HFFc6 (cell line): ENCODE results near the gene UCKL1. TPM values are rescaled to one million over a fixed set of nuclear protein-coding genes. Genes with fewer than 3 reads are reported as not detected.
"Not testable (repeated sequence)": the region's sequence is repeated elsewhere in the genome, so short reads cannot be mapped to it uniquely, and the experiment has no call there.

ENCODE experiments used
- DNase-seq: peaks from one replicate; pipeline ENCODE4 v3.0.0-alpha.2; 2018
- H3K27ac Mint-ChIP-seq: 2 replicates; pipeline ENCODE4 v1.8.0; 2020; ENCODE audit warnings: mild to moderate bottlenecking, mixed read lengths
- H3K27me3 Mint-ChIP-seq: 2 replicates; pipeline ENCODE4 v1.8.0; 2021; ENCODE audit warnings: mild to moderate bottlenecking, moderate library complexity, mixed read lengths; ENCODE audit not compliant: insufficient read depth
- H3K36me3 Mint-ChIP-seq: 2 replicates; pipeline ENCODE4 v1.8.0; 2021; ENCODE audit warnings: low read depth, mixed read lengths
- H3K4me1 Mint-ChIP-seq: 2 replicates; pipeline ENCODE4 v1.8.0; 2020; ENCODE audit warnings: low read depth, mixed read lengths
- H3K4me3 Mint-ChIP-seq: 2 replicates; pipeline ENCODE4 v1.8.0; 2020; ENCODE audit warnings: mild to moderate bottlenecking, moderate library complexity, mixed read lengths
- H3K9me3 Mint-ChIP-seq: 2 replicates; pipeline ENCODE4 v1.8.0; 2020; ENCODE audit warnings: mild to moderate bottlenecking, mixed read lengths
- CTCF ChIP-seq: fragments of 200-600 bp; sonication (generic); IDR thresholded peaks from 2 replicates; pipeline ENCODE4 v1.5.0; 2021; ENCODE audit warnings: antibody characterized with exemption, mild to moderate bottlenecking
- total RNA-seq, 6 experiments: library from RNA; stranded (reverse); fragmentation: NEBNext Ultra II Directional; extraction: Animal tissue kit (Norgen Biotek cat#: 25700); gene quantifications; 2 replicates in 1 of 6; 3 replicates in 5 of 6; pipeline ENCODE4 v1.2.3, GENCODE V29; 2021

The UCKL1 gene
- total RNA-seq, 6 experiments from 2014 or later, result 17.2 to 21.7 (median 19.4) TPM

- DNase-seq, result no peak
- Mint-ChIP-seq H3K4me1 (peaks cover 8% of the 10 kb centered on the region; the same call in 1 of the 2 replicates), H3K36me3 (peaks cover 18% of the 10 kb centered on the region), H3K9me3 (0 out of 2 replicates have a peak, but pooled peaks cover 4% of the 10 kb centered on the region), H3K4me3 (no peak overlapping the region), H3K27me3 (peaks cover under 1% of the 10 kb centered on the region; the same call in 1 of the 2 replicates), H3K27ac (no peak overlapping the region)
- TF ChIP-seq CTCF, result no peak
Observed at GRCh38 chr20:63920226-63920625, 36.0 kb downstream of the UCKL1 start.

GRCh38 chr20:63919130-63919529 lies 37.1 kb downstream of the UCKL1 start:
- Mint-ChIP-seq H3K27me3 (no peaks in the 10 kb centered on the region), H3K36me3 (peaks cover 23% of the 10 kb centered on the region), H3K4me3 (no peak overlapping the region), H3K9me3 (0 out of 2 replicates have a peak, but pooled peaks cover 4% of the 10 kb centered on the region), H3K4me1 (peaks cover 6% of the 10 kb centered on the region; the same call in 1 of the 2 replicates), H3K27ac (no peak overlapping the region)
- TF ChIP-seq CTCF, result no peak
- no peak for DNase-seq

- TF ChIP-seq CTCF, result no peak
- Mint-ChIP-seq H3K36me3 (peaks cover 23% of the 10 kb centered on the region), H3K4me1 (no peaks in the 10 kb centered on the region), H3K4me3 (no peak overlapping the region), H3K27me3 (no peaks in the 10 kb centered on the region), H3K9me3 (0 out of 2 replicates have a peak, but pooled peaks cover 4% of the 10 kb centered on the region), H3K27ac (no peak overlapping the region)
- DNase-seq, result no peak
Observed at GRCh38 chr20:63917811-63918210, 38.4 kb downstream of the UCKL1 start.

- not testable (repeated sequence) for DNase-seq, H3K9me3 Mint-ChIP-seq, H3K27me3 Mint-ChIP-seq, H3K4me3 Mint-ChIP-seq, H3K27ac Mint-ChIP-seq, H3K4me1 Mint-ChIP-seq
- peaks cover 23% of the 10 kb centered on the region for H3K36me3 Mint-ChIP-seq
Observed at GRCh38 chr20:63916371-63916939, 39.8 kb downstream of the UCKL1 start.

- H3K4me3 Mint-ChIP-seq, result no peak overlapping the region
- H3K4me1 Mint-ChIP-seq, result peaks cover 11% of the 10 kb centered on the region
- DNase-seq, result no peak
- H3K36me3 Mint-ChIP-seq, result peaks cover 23% of the 10 kb centered on the region
- H3K9me3 Mint-ChIP-seq, result 0 out of 2 replicates have a peak, but pooled peaks cover 4% of the 10 kb centered on the region
- H3K27me3 Mint-ChIP-seq, result no peaks in the 10 kb centered on the region; the same call in 1 of the 2 replicates
- no peak for TF ChIP-seq CTCF
- no peak overlapping the region for H3K27ac Mint-ChIP-seq
Observed at GRCh38 chr20:63915471-63915870, 40.7 kb downstream of the UCKL1 start.

- H3K27me3 Mint-ChIP-seq, result no peaks in the 10 kb centered on the region; the same call in 1 of the 2 replicates
- no peak for TF ChIP-seq CTCF
- H3K4me3 Mint-ChIP-seq, result no peak overlapping the region
- no peak overlapping the region for H3K27ac Mint-ChIP-seq
- peaks cover 16% of the 10 kb centered on the region for H3K4me1 Mint-ChIP-seq
- peaks cover 30% of the 10 kb centered on the region for H3K36me3 Mint-ChIP-seq
- no peak for DNase-seq
- H3K9me3 Mint-ChIP-seq, result 0 out of 2 replicates have a peak, but pooled peaks cover 4% of the 10 kb centered on the region
Observed at GRCh38 chr20:63913768-63914167, 42.4 kb downstream of the UCKL1 start.
